Measurements from ENCODE around the gene DPP9. TPM values are rescaled to one million over a fixed set of nuclear protein-coding genes. Genes with fewer than 3 reads are reported as not detected.

Gene DPP9
- polyA plus RNA-seq, 1 of the 3 experiments (the other 2 are of a cell fraction), result 17.1 TPM

DNA sequence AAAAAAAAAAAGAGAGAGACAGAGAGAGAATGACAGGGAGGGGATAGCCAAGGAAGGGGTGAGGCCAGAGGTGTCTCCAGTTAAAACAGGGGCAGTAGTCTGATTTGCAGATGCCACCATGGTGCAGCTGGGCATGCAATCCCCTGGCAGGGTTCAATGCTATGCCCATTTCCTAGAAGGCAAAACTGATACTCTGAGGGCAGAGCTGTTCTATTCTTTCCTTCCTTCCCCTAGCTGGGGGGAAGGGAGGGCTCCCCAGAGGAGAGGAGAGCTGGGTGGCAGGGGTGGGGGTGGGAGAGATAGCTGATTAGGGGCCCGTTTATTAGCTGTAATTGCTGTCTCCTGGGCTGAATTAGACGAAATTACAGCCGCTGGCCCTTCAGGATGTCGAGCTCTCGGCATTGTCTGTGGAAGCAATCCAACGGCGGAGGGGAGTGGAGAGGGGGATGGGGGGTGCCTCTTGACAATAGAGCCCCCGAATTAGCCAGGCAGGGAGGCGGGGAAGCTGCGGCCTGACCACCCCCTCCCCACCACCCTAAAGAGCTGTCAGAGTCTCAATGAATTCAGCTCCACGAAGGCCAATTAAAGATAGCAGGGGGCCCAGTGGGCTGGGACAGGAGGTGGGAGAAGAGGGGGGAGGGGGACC, 14.4 kb upstream of the DPP9 start (continued):
- TF ChIP-seq, protein P1, sequence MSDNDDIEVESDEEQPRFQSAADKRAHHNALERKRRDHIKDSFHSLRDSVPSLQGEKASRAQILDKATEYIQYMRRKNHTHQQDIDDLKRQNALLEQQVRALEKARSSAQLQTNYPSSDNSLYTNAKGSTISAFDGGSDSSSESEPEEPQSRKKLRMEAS (IDR thresholded peaks at IDR 0.05; ENCODE audit: low read depth), result no peak
- peak; percentile 54 for TF ChIP-seq CHD2 (IDR thresholded peaks at IDR 0.05; ENCODE audit: low read length, partially characterized antibody)
- TF ChIP-seq GATA2 (CRISPR knock-in tag; IDR thresholded peaks at IDR 0.05), result peak; percentile 35; the same call in 1 of the 2 replicates
- TF ChIP-seq, protein P2, sequence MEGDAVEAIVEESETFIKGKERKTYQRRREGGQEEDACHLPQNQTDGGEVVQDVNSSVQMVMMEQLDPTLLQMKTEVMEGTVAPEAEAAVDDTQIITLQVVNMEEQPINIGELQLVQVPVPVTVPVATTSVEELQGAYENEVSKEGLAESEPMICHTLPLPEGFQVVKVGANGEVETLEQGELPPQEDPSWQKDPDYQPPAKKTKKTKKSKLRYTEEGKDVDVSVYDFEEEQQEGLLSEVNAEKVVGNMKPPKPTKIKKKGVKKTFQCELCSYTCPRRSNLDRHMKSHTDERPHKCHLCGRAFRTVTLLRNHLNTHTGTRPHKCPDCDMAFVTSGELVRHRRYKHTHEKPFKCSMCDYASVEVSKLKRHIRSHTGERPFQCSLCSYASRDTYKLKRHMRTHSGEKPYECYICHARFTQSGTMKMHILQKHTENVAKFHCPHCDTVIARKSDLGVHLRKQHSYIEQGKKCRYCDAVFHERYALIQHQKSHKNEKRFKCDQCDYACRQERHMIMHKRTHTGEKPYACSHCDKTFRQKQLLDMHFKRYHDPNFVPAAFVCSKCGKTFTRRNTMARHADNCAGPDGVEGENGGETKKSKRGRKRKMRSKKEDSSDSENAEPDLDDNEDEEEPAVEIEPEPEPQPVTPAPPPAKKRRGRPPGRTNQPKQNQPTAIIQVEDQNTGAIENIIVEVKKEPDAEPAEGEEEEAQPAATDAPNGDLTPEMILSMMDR (IDR thresholded peaks at IDR 0.05), result no peak
- TF ChIP-seq NFIC (IDR thresholded peaks at IDR 0.05; ENCODE audit: borderline replicate concordance), result no peak
- TF ChIP-seq MXI1 (IDR thresholded peaks at IDR 0.05; ENCODE audit: low read depth, low read length), result no peak
- no peak for TF ChIP-seq FOXJ3 (CRISPR knock-in tag; IDR thresholded peaks at IDR 0.05)
- TF ChIP-seq, protein P3, sequence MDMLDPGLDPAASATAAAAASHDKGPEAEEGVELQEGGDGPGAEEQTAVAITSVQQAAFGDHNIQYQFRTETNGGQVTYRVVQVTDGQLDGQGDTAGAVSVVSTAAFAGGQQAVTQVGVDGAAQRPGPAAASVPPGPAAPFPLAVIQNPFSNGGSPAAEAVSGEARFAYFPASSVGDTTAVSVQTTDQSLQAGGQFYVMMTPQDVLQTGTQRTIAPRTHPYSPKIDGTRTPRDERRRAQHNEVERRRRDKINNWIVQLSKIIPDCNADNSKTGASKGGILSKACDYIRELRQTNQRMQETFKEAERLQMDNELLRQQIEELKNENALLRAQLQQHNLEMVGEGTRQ (IDR thresholded peaks at IDR 0.05; ENCODE audit: borderline replicate concordance, low read depth, low read length), result no peak
- TF ChIP-seq NRF1 (IDR thresholded peaks at IDR 0.05; ENCODE audit: low read depth, low read length), result no peak
- TF ChIP-seq FOXM1 (IDR thresholded peaks at IDR 0.05; ENCODE audit: low read depth), result no peak
- TF ChIP-seq, protein P4, sequence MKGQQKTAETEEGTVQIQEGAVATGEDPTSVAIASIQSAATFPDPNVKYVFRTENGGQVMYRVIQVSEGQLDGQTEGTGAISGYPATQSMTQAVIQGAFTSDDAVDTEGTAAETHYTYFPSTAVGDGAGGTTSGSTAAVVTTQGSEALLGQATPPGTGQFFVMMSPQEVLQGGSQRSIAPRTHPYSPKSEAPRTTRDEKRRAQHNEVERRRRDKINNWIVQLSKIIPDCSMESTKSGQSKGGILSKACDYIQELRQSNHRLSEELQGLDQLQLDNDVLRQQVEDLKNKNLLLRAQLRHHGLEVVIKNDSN (IDR thresholded peaks at IDR 0.05; ENCODE audit: borderline replicate concordance, low read depth), result no peak
- TF ChIP-seq RFX5 (IDR thresholded peaks at IDR 0.05; ENCODE audit: low read length), result no peak
- no peak for TF ChIP-seq MEF2A (IDR thresholded peaks at IDR 0.05; ENCODE audit: borderline replicate concordance, low read depth)
- TF ChIP-seq SMC3 (IDR thresholded peaks at IDR 0.05; ENCODE audit: low read depth, low read length), result no peak
- TF ChIP-seq JUND (IDR thresholded peaks at IDR 0.05), result no peak
- no peak for TF ChIP-seq YY1 (IDR thresholded peaks at IDR 0.05; ENCODE audit: low read depth)
- no peak for TF ChIP-seq SIN3A (IDR thresholded peaks at IDR 0.05; ENCODE audit: borderline replicate concordance, low read depth, low read length)
- no peak for TF ChIP-seq TCF12 (IDR thresholded peaks at IDR 0.05)
- 0 out of 4 replicates have a peak, but pooled peaks of 1 of the 2 experiments have one; percentile 47 for TF ChIP-seq EP300 (IDR thresholded peaks at IDR 0.05; ENCODE audit: borderline replicate concordance in 1 of 2, low read depth in 1 of 2, low read length in 1 of 2)
- TF ChIP-seq, protein P5, sequence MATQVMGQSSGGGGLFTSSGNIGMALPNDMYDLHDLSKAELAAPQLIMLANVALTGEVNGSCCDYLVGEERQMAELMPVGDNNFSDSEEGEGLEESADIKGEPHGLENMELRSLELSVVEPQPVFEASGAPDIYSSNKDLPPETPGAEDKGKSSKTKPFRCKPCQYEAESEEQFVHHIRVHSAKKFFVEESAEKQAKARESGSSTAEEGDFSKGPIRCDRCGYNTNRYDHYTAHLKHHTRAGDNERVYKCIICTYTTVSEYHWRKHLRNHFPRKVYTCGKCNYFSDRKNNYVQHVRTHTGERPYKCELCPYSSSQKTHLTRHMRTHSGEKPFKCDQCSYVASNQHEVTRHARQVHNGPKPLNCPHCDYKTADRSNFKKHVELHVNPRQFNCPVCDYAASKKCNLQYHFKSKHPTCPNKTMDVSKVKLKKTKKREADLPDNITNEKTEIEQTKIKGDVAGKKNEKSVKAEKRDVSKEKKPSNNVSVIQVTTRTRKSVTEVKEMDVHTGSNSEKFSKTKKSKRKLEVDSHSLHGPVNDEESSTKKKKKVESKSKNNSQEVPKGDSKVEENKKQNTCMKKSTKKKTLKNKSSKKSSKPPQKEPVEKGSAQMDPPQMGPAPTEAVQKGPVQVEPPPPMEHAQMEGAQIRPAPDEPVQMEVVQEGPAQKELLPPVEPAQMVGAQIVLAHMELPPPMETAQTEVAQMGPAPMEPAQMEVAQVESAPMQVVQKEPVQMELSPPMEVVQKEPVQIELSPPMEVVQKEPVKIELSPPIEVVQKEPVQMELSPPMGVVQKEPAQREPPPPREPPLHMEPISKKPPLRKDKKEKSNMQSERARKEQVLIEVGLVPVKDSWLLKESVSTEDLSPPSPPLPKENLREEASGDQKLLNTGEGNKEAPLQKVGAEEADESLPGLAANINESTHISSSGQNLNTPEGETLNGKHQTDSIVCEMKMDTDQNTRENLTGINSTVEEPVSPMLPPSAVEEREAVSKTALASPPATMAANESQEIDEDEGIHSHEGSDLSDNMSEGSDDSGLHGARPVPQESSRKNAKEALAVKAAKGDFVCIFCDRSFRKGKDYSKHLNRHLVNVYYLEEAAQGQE (IDR thresholded peaks at IDR 0.05; ENCODE audit: low read depth, low read length), result no peak
